Measurements from ENCODE around the gene NRCAM.

The NRCAM gene

GRCh38 chr7:108114117-108114841, 342.0 kb downstream of the NRCAM start:
- peaks cover 0 to 8% of the 10 kb centered on the region in 2 donors for H3K4me1 ChIP-seq (ENCODE audit: control insufficient read depth in 1 of 2, insufficient read depth in 2 of 2, low read length in 2 of 2)
- H3K9ac ChIP-seq (ENCODE audit: low read depth in 1 of 2, low read length in 2 of 2) = no peak overlapping the region
- H3K27ac ChIP-seq (ENCODE audit: low read depth, low read length) = no peak overlapping the region
- H3K9me3 ChIP-seq (ENCODE audit: control insufficient read depth in 1 of 2, low read length in 2 of 2) = no peaks in the 10 kb centered on the region
- H3K4me3 ChIP-seq (ENCODE audit: low read depth in 1 of 2, low read length in 2 of 2) = no peak overlapping the region
- H3K36me3 ChIP-seq (ENCODE audit: control insufficient read depth in 1 of 2, insufficient read depth in 2 of 2, low read length in 2 of 2) = no peaks in the 10 kb centered on the region
- no peaks in the 10 kb centered on the region for H3K27me3 ChIP-seq (ENCODE audit: control insufficient read depth in 1 of 2, insufficient read depth in 2 of 2, low read length in 2 of 2)

- no peaks in the 10 kb centered on the region for H3K36me3 ChIP-seq (ENCODE audit: control insufficient read depth in 1 of 2, insufficient read depth in 2 of 2, low read length in 2 of 2)
- no peak overlapping the region for H3K4me3 ChIP-seq (ENCODE audit: low read depth in 1 of 2, low read length in 2 of 2)
- no peaks in the 10 kb centered on the region for H3K27me3 ChIP-seq (ENCODE audit: control insufficient read depth in 1 of 2, insufficient read depth in 2 of 2, low read length in 2 of 2)
- no peak overlapping the region for H3K27ac ChIP-seq (ENCODE audit: low read depth, low read length)
- H3K9me3 ChIP-seq (ENCODE audit: control insufficient read depth in 1 of 2, low read length in 2 of 2) = no peaks in the 10 kb centered on the region
- peaks cover 8 to 22% of the 10 kb centered on the region in 2 donors for H3K4me1 ChIP-seq (ENCODE audit: control insufficient read depth in 1 of 2, insufficient read depth in 2 of 2, low read length in 2 of 2)
- no peak overlapping the region for H3K9ac ChIP-seq (ENCODE audit: low read depth in 1 of 2, low read length in 2 of 2)
These were observed 343.6 kb downstream of the NRCAM start for GRCh38 chr7:108112683-108113082.

GRCh38 chr7:108109221-108109908, 346.9 kb downstream of the NRCAM start:
- Histone ChIP-seq H3K9ac (ENCODE audit: low read depth in 1 of 2, low read length in 2 of 2) (no peak overlapping the region), H3K27ac (ENCODE audit: low read depth, low read length) (no peak overlapping the region), H3K4me3 (ENCODE audit: low read depth in 1 of 2, low read length in 2 of 2) (no peak overlapping the region), H3K9me3 (ENCODE audit: control insufficient read depth in 1 of 2, low read length in 2 of 2) (no peaks in the 10 kb centered on the region), H3K27me3 (ENCODE audit: control insufficient read depth in 1 of 2, insufficient read depth in 2 of 2, low read length in 2 of 2) (no peaks in the 10 kb centered on the region), H3K4me1 (ENCODE audit: control insufficient read depth in 1 of 2, insufficient read depth in 2 of 2, low read length in 2 of 2) (peaks cover 17 to 29% of the 10 kb centered on the region in 2 donors), H3K36me3 (ENCODE audit: control insufficient read depth in 1 of 2, insufficient read depth in 2 of 2, low read length in 2 of 2) (no peaks in the 10 kb centered on the region)

- peaks cover 17 to 29% of the 10 kb centered on the region in 2 donors for H3K4me1 ChIP-seq (ENCODE audit: control insufficient read depth in 1 of 2, insufficient read depth in 2 of 2, low read length in 2 of 2)
- no peak overlapping the region for H3K27ac ChIP-seq (ENCODE audit: low read depth, low read length)
- no peaks in the 10 kb centered on the region for H3K27me3 ChIP-seq (ENCODE audit: control insufficient read depth in 1 of 2, insufficient read depth in 2 of 2, low read length in 2 of 2)
- no peaks in the 10 kb centered on the region for H3K9me3 ChIP-seq (ENCODE audit: control insufficient read depth in 1 of 2, low read length in 2 of 2)
- H3K9ac ChIP-seq (ENCODE audit: low read depth in 1 of 2, low read length in 2 of 2) = no peak overlapping the region
- H3K36me3 ChIP-seq (ENCODE audit: control insufficient read depth in 1 of 2, insufficient read depth in 2 of 2, low read length in 2 of 2) = no peaks in the 10 kb centered on the region
- H3K4me3 ChIP-seq (ENCODE audit: low read depth in 1 of 2, low read length in 2 of 2) = no peak overlapping the region
These were observed 348.1 kb downstream of the NRCAM start for GRCh38 chr7:108108131-108108530.

GRCh38 chr7:108104324-108104723, 351.9 kb downstream of the NRCAM start:
- Histone ChIP-seq H3K36me3 (ENCODE audit: control insufficient read depth in 1 of 2, insufficient read depth in 2 of 2, low read length in 2 of 2) (no peaks in the 10 kb centered on the region), H3K4me1 (ENCODE audit: control insufficient read depth in 1 of 2, insufficient read depth in 2 of 2, low read length in 2 of 2) (peaks cover 17 to 21% of the 10 kb centered on the region in 2 donors), H3K9ac (ENCODE audit: low read depth in 1 of 2, low read length in 2 of 2) (no peak overlapping the region), H3K9me3 (ENCODE audit: control insufficient read depth in 1 of 2, low read length in 2 of 2) (no peaks in the 10 kb centered on the region), H3K27me3 (ENCODE audit: control insufficient read depth in 1 of 2, insufficient read depth in 2 of 2, low read length in 2 of 2) (no peaks in the 10 kb centered on the region), H3K4me3 (ENCODE audit: low read depth in 1 of 2, low read length in 2 of 2) (no peak overlapping the region), H3K27ac (ENCODE audit: low read depth, low read length) (no peak overlapping the region)

GRCh38 chr7:108103558-108104298, 352.5 kb downstream of the NRCAM start:
- Histone ChIP-seq H3K27me3 (ENCODE audit: control insufficient read depth in 1 of 2, insufficient read depth in 2 of 2, low read length in 2 of 2) (no peaks in the 10 kb centered on the region), H3K9me3 (ENCODE audit: control insufficient read depth in 1 of 2, low read length in 2 of 2) (no peaks in the 10 kb centered on the region), H3K27ac (ENCODE audit: low read depth, low read length) (no peak overlapping the region), H3K9ac (ENCODE audit: low read depth in 1 of 2, low read length in 2 of 2) (no peak overlapping the region), H3K36me3 (ENCODE audit: control insufficient read depth in 1 of 2, insufficient read depth in 2 of 2, low read length in 2 of 2) (no peaks in the 10 kb centered on the region), H3K4me1 (ENCODE audit: control insufficient read depth in 1 of 2, insufficient read depth in 2 of 2, low read length in 2 of 2) (peaks cover 13 to 16% of the 10 kb centered on the region in 2 donors), H3K4me3 (ENCODE audit: low read depth in 1 of 2, low read length in 2 of 2) (no peak overlapping the region)

- Histone ChIP-seq H3K27ac (ENCODE audit: low read depth, low read length) (no peak overlapping the region), H3K9ac (ENCODE audit: low read depth in 1 of 2, low read length in 2 of 2) (no peak overlapping the region), H3K27me3 (ENCODE audit: control insufficient read depth in 1 of 2, insufficient read depth in 2 of 2, low read length in 2 of 2) (no peaks in the 10 kb centered on the region), H3K36me3 (ENCODE audit: control insufficient read depth in 1 of 2, insufficient read depth in 2 of 2, low read length in 2 of 2) (no peaks in the 10 kb centered on the region), H3K9me3 (ENCODE audit: control insufficient read depth in 1 of 2, low read length in 2 of 2) (no peaks in the 10 kb centered on the region), H3K4me3 (ENCODE audit: low read depth in 1 of 2, low read length in 2 of 2) (no peak overlapping the region), H3K4me1 (ENCODE audit: control insufficient read depth in 1 of 2, insufficient read depth in 2 of 2, low read length in 2 of 2) (peaks cover 8 to 10% of the 10 kb centered on the region in 2 donors)
These were observed 353.4 kb downstream of the NRCAM start for GRCh38 chr7:108102671-108103312.

- no peaks in the 10 kb centered on the region for H3K36me3 ChIP-seq (ENCODE audit: control insufficient read depth in 1 of 2, insufficient read depth in 2 of 2, low read length in 2 of 2)
- no peaks in the 10 kb centered on the region for H3K9me3 ChIP-seq (ENCODE audit: control insufficient read depth in 1 of 2, low read length in 2 of 2)
- no peak overlapping the region for H3K9ac ChIP-seq (ENCODE audit: low read depth in 1 of 2, low read length in 2 of 2)
- H3K27ac ChIP-seq (ENCODE audit: low read depth, low read length) = no peak overlapping the region
- H3K4me3 ChIP-seq (ENCODE audit: low read depth in 1 of 2, low read length in 2 of 2) = no peak overlapping the region
- H3K27me3 ChIP-seq (ENCODE audit: control insufficient read depth in 1 of 2, insufficient read depth in 2 of 2, low read length in 2 of 2) = no peaks in the 10 kb centered on the region
- H3K4me1 ChIP-seq (ENCODE audit: control insufficient read depth in 1 of 2, insufficient read depth in 2 of 2, low read length in 2 of 2) = no peaks in the 10 kb centered on the region
These were observed 354.5 kb downstream of the NRCAM start for GRCh38 chr7:108101759-108102158.

- Histone ChIP-seq H3K27ac (ENCODE audit: low read depth, low read length) (no peak overlapping the region), H3K4me1 (ENCODE audit: control insufficient read depth in 1 of 2, insufficient read depth in 2 of 2, low read length in 2 of 2) (peaks cover 11 to 13% of the 10 kb centered on the region in 2 donors)
These were observed 356.5 kb downstream of the NRCAM start for GRCh38 chr7:108099713-108100112.

GRCh38 chr7:108097703-108098102, 358.5 kb downstream of the NRCAM start:
- Histone ChIP-seq H3K9me3 (ENCODE audit: control insufficient read depth in 1 of 2, low read length in 2 of 2) (no peaks in the 10 kb centered on the region), H3K9ac (ENCODE audit: low read depth in 1 of 2, low read length in 2 of 2) (no peak overlapping the region), H3K36me3 (ENCODE audit: control insufficient read depth in 1 of 2, insufficient read depth in 2 of 2, low read length in 2 of 2) (no peaks in the 10 kb centered on the region), H3K27me3 (ENCODE audit: control insufficient read depth in 1 of 2, insufficient read depth in 2 of 2, low read length in 2 of 2) (no peaks in the 10 kb centered on the region), H3K4me1 (ENCODE audit: control insufficient read depth in 1 of 2, insufficient read depth in 2 of 2, low read length in 2 of 2) (peaks cover 12 to 15% of the 10 kb centered on the region in 2 donors), H3K27ac (ENCODE audit: low read depth, low read length) (no peak overlapping the region), H3K4me3 (ENCODE audit: low read depth in 1 of 2, low read length in 2 of 2) (no peak overlapping the region)

More at GRCh38 chr7:108099713-108100112, 356.5 kb downstream of the NRCAM start:
- Histone ChIP-seq H3K36me3 (ENCODE audit: control insufficient read depth in 1 of 2, insufficient read depth in 2 of 2, low read length in 2 of 2) (no peaks in the 10 kb centered on the region), H3K9me3 (ENCODE audit: control insufficient read depth in 1 of 2, low read length in 2 of 2) (no peaks in the 10 kb centered on the region), H3K4me3 (ENCODE audit: low read depth in 1 of 2, low read length in 2 of 2) (no peak overlapping the region), H3K9ac (ENCODE audit: low read depth in 1 of 2, low read length in 2 of 2) (no peak overlapping the region), H3K27me3 (ENCODE audit: control insufficient read depth in 1 of 2, insufficient read depth in 2 of 2, low read length in 2 of 2) (no peaks in the 10 kb centered on the region)
